ENCODE measurements around the gene EPS8L3.
"Not testable (repeated sequence)": the region's sequence is repeated elsewhere in the genome, so short reads cannot be mapped to it uniquely, and the experiment has no call there.

Gene EPS8L3

DNA sequence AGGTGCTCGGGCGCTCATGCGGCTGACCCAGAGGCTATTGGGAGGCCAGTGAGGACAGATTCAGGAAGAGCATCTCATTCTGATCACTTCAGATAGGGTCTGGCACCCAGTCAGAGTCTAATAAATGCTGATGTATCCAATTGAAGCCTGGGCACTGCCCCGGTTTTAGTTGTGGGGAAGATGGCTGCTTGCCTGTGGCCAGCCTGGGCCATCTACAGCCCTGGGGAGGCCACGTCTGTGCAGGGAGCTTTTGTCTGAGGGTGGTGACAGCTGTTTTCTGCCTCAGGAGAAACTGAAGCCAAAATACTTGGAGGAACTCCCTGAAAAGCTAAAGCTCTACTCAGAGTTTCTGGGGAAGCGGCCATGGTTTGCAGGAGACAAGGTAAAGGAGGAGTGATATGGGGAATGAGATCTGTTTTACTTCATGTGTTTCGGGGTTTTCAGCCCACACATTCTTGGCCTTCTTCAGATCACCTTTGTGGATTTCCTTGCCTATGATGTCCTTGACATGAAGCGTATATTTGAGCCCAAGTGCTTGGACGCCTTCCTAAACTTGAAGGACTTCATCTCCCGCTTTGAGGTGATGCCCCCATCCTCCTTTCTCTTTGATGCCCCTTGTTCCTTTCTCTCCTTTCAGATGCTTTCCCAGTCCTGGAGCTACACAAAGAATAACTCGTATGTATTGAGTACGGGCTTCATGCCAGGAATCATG, 48.9 kb downstream of the EPS8L3 start:
- DNase-seq (ENCODE audit: extremely low read depth in 1 of 2, low read depth in 1 of 2) = no peak

DNA sequence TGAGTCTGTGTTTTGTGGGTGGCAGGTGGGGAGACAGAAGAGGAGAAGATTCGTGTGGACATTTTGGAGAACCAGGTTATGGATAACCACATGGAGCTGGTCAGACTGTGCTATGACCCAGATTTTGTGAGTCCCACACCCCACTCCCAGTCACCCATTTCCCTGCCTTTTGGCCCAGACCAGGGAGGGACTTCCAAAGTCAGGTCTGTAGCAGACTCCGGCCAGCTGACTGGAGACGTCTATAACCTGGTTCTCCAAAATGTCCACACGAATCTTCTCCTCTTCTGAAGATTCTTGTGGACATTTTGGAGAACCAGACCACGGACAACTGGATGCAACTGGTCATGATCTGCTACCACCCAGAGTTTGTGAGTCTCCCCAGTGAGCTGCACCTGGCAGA, 50.1 kb downstream of the EPS8L3 start:
- no peak for DNase-seq (ENCODE audit: extremely low read depth in 1 of 2, low read depth in 1 of 2)

DNA sequence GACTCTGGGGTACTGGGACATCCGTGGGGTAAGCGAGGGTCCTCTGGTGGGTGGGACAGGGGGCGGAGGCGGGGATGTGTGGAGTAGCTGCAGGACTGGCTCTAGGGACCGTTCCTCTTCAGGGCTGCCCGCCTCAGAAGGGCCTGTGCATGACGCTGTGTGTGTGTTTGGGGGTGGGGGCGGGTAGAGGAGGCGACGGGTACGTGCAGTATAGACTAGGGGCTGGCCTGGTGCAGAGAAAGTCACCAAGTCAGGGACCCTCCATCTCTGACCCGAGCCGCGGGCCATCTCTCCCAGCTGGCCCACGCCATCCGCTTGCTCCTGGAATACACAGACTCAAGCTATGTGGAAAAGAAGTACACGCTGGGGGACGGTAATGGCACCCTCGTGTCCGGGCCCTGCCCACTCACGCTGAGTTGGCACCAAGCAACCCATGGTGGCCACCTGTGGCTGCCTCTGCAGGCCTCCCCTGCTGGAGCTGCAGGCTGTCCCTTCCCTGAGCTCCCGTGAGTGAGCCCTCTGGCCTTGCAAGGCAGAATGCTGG, 51.3 kb downstream of the EPS8L3 start:
- no peak for DNase-seq (ENCODE audit: extremely low read depth in 1 of 2, low read depth in 1 of 2)

DNA sequence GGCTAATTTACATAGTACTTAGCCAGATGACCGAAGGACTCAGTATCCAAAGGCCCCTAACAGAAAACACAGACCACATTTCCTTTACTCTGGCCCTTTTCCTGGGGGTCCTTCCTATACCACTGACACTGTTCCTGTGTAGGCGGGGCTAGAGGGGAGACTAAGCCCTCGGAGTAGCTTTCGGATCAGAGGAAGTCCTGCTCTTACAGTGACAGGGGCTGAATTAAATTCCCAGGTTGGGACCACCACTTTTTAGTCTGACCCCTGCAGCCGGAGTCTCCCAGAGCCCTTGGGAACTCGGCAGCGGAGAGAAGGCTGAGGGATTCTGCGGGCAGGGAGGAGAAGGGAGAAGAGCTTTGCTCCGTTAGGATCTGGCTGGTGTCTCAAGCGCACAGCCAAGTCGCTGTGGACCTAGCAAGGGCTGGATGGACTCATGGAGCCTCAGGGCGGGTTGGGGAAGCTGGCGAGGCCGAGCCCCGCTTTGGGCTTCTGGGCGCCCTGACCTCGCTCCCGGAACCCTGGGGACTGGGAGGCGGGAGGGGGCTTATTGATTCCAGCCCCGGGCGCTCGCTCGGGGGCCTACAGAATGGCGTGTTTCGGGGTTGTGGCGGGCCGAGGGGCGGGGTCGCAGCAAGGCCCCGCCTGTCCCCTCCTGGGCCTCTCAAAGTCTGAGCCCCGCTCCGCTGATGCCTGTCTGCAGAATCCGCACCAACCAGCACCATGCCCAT, 52.0 kb downstream of the EPS8L3 start, which contains the start of gene GSTM5:
TSS of gene GSTM5 (plus strand) at position 659 of the 728 bp plus-strand sequence. CDS start at position 721, 62 bp downstream.
- not testable (repeated sequence) for DNase-seq (ENCODE audit: extremely low read depth in 1 of 2, low read depth in 1 of 2)

DNA sequence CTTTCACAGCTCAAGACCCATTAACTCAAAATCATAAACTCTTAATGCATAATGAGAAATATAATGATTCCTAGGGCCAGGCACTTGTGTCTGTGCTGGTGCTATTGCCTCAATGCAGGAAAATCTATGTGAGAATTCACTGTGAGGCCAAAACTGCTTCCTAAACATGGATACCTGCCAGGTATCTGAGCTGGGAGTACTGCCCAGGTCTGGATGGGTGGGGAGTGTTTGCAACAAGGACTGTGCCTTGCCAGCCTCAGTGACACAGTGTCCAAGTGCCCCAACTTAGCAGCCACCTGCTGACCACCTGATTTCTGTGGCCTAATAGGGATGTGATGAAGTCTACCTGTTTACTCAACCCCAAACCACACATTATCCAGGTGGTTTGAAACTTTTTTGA, 53.9 kb downstream of the EPS8L3 start:
- DNase-seq (ENCODE audit: extremely low read depth in 1 of 2, low read depth in 1 of 2) = not testable (repeated sequence)

DNA sequence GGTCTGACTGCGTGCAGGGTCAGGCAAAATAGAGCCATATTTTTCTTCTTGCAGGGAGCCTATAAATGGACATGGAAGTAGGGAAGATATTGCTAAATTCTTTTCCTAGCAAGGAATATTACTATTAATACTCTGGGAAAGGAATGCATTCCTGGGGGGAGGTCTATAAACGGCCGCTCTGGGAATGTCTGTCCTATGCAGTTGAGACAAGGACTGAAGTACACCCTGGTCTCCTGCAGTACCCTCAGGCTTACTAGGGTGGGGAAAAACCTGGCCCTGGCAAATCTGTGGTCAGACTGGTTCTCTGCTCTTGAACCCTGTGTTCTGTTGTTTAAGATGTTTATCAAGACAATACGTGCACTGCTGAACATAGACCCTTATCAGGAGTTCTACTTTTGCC, 54.8 kb downstream of the EPS8L3 start:
- DNase-seq (ENCODE audit: extremely low read depth in 1 of 2, low read depth in 1 of 2) = not testable (repeated sequence)

DNA sequence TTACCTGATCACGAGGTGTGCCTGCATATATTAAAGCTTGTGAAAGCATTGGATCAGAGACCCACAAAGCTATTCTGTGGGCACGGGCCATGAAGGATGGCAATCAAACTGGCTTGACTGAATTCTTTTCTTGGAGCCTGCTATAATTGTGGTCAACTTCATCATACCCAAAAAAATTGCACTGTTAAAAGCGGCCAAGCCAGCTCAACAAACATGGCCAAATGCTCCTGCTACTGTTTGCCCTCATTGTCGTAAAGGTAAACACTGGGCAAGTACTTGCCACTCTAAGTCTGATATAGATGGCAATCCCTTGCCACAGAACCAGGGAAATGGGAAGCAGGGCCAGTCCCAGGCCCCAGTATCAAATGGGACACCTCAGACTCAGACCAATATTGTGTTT, 58.3 kb downstream of the EPS8L3 start:
- DNase-seq (ENCODE audit: extremely low read depth in 1 of 2, low read depth in 1 of 2) = no peak

DNA sequence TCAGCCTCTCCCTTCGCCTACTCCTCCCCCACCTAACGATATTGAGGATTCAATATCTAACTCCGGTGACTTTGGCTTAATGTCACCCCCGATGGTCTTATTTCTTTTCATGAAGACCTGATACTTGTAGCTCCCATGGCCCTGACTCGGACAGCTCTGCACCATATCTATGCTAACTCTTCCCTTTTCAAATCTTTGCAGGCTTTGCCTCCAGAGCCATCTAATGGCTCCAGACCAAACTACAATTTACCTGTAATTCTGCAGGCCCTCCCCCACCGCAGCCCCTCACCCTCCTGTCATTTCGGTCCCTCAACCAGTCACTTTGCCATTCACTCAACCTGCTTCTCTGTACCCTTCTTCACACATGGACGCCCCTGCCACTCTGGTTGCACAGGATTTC, 59.5 kb downstream of the EPS8L3 start:
- DNase-seq (ENCODE audit: extremely low read depth in 1 of 2, low read depth in 1 of 2) = no peak

DNA sequence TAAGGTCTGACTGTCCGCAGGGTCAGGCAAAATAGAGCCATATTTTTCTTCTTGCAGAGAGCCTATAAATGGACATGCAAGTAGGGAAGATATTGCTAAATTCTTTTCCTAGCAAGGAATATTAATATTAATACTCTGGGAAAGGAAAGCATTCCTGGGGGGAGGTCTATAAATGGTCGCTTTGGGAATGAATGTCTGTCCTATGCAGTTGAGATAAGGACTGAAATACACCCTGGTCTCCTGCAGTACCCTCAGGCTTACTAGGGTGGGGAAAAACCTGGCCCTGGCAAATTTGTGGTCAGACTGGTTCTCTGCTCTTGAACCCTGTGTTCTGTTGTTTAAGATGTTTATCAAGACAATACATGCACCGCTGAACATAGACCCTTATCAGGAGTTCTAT, 60.8 kb downstream of the EPS8L3 start:
- DNase-seq (ENCODE audit: extremely low read depth in 1 of 2, low read depth in 1 of 2) = not testable (repeated sequence)

Measured in activated CD8-positive, alpha-beta memory T cell treated with anti-CD3 and anti-CD28 coated beads for 1 hour (primary cell).